Neural cell (in vitro differentiated cells): Measurements from ENCODE around the gene DNMT3A.

ENCODE experiments used
- POLR2AphosphoS5 ChIP-seq: IDR thresholded peaks from 2 replicates; pipeline ENCODE4 v1.6.1; 2012
- SMC3 ChIP-seq: fragments of 450-650 bp; conservative IDR thresholded peaks from 2 replicates; pipeline ENCODE4 v1.6.1; 2014; ENCODE audit warnings: antibody characterized with exemption, mild to moderate bottlenecking, moderate library complexity; ENCODE audit not compliant: poor library complexity
- TF ChIP-seq, protein P1 (sequence below): fragments of 450-650 bp; IDR thresholded peaks from 2 replicates; pipeline ENCODE4 v1.5.1; 2014; ENCODE audit warnings: antibody characterized with exemption, mild to moderate bottlenecking, moderate library complexity; ENCODE audit not compliant: poor library complexity, severe bottlenecking

DNA sequence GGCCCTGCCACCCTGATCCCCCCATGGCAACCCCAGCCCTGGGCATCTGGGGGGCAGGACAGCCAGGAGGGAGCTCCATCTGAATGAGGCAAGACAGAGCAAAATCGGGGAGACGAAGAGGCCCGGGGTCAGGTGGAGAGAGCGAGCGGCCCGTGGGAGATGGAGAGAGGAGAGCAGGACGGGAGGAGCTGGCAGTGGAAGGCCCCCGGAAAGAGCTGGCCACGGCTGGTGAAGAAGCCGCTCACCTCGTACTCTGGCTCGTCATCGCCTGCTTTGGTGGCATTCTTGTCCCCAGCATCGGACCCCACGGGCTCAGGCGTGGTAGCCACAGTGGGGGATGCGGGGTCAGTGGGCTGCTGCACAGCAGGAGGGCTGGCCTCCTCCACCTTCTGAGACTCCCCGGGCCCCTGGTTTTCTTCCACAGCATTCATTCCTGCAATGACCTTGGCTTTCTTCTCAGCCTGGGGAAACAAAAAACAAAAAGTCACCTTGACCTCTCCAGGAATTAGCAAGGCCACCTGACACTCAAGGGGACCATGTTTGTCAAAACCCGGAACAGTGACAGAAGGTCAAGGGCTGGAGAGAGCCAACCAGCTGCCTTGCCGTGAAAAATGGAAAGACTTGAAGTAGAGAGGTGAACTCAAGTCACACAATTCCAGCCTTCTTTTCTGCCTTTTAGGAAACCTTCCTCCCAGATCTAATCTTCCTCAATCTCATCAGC is 93.8 kb downstream of the DNMT3A start:
- TF ChIP-seq POLR2AphosphoS5 (no peak), SMC3 (no peak)
- TF ChIP-seq, protein P1, sequence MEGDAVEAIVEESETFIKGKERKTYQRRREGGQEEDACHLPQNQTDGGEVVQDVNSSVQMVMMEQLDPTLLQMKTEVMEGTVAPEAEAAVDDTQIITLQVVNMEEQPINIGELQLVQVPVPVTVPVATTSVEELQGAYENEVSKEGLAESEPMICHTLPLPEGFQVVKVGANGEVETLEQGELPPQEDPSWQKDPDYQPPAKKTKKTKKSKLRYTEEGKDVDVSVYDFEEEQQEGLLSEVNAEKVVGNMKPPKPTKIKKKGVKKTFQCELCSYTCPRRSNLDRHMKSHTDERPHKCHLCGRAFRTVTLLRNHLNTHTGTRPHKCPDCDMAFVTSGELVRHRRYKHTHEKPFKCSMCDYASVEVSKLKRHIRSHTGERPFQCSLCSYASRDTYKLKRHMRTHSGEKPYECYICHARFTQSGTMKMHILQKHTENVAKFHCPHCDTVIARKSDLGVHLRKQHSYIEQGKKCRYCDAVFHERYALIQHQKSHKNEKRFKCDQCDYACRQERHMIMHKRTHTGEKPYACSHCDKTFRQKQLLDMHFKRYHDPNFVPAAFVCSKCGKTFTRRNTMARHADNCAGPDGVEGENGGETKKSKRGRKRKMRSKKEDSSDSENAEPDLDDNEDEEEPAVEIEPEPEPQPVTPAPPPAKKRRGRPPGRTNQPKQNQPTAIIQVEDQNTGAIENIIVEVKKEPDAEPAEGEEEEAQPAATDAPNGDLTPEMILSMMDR = no peak
